H1 (cell line): Measurements from ENCODE around the gene GIT1. TPM values are rescaled to one million over a fixed set of nuclear protein-coding genes. Genes with fewer than 3 reads are reported as not detected.

Experiments
- CTCF ChIA-PET: fragments of 300-600 bp; sonication (Branson Sonifier 250); formaldehyde crosslinking; loops from one replicate; lab custom pipeline; 2021; ENCODE audit not compliant: partially characterized antibody; lab: Charles Lee
- POLR2A ChIA-PET: fragments of 300-600 bp; sonication (Branson Sonifier 250); formaldehyde crosslinking; loops from one replicate; lab custom pipeline; 2021; ENCODE audit warnings: inconsistent platforms; ENCODE audit not compliant: partially characterized antibody; lab: Charles Lee
- DNase-seq, 2 experiments: peaks; one replicate each; pipeline versions ENCODE4 v3.0.0 to v3.0.0-alpha.2; 2010 to 2022; ENCODE audit warnings: low spot score in 2 of 2, low read depth in 1 of 2, mixed read lengths in 1 of 2
- FAIRE-seq: peaks from 2 replicates; lab custom pipeline; 2011; peaks lifted over from hg19 to GRCh38; lab: Jason Lieb, UNC
- H2AFZ ChIP-seq: 2 replicates; pipeline ENCODE4 v1.8.1; 2012; ENCODE audit warnings: low read length, inconsistent platforms
- H2AK5ac ChIP-seq: 2 replicates; pipeline ENCODE4 v1.6.1; 2013; ENCODE audit warnings: low read depth, low read length
- H2BK120ac ChIP-seq: replicated peaks from 2 replicates; pipeline ENCODE3; 2013; ENCODE audit warnings: low read depth, low read length, inconsistent platforms
- H2BK12ac ChIP-seq: 2 replicates; pipeline ENCODE4 v1.6.1; 2013; ENCODE audit warnings: low read depth, low read length
- H2BK15ac ChIP-seq: 2 replicates; pipeline ENCODE4 v1.6.1; 2013; ENCODE audit warnings: low read length
- H2BK20ac ChIP-seq: 2 replicates; pipeline ENCODE4 v1.6.1; 2013; ENCODE audit warnings: low read length
- H2BK5ac ChIP-seq: 2 replicates; pipeline ENCODE4 v1.6.1; 2013; ENCODE audit warnings: low read depth, low read length
- H3K14ac ChIP-seq: 2 replicates; pipeline ENCODE4 v1.6.1; 2013; ENCODE audit warnings: inconsistent platforms; ENCODE audit not compliant: insufficient read length
- H3K18ac ChIP-seq: 2 replicates; pipeline ENCODE4 v1.6.1; 2013; ENCODE audit warnings: low read length; ENCODE audit errors: extremely low read depth
- H3K23ac ChIP-seq: 2 replicates; pipeline ENCODE4 v1.6.1; 2013; ENCODE audit warnings: inconsistent platforms; ENCODE audit not compliant: insufficient read length
- H3K23me2 ChIP-seq: 2 replicates; pipeline ENCODE4 v1.6.1; 2013; ENCODE audit warnings: low read depth, low read length
- H3K27ac ChIP-seq: 2 replicates; pipeline ENCODE4 v1.6.1; 2011; ENCODE audit warnings: low read depth, low read length, inconsistent platforms
- H3K27me3 ChIP-seq, 4 experiments: replicated peaks in 1 of 4; 1 replicate in 1 of 4; 2 replicates in 3 of 4; pipeline versions ENCODE4 v1.6.1 to v1.8.1; 2011 to 2013; ENCODE audit warnings: low read length in 3 of 4, mild to moderate bottlenecking in 3 of 4, inconsistent platforms in 2 of 4, mixed read lengths in 2 of 4, moderate library complexity in 1 of 4; ENCODE audit not compliant: control insufficient read depth in 3 of 4, insufficient read depth in 3 of 4; ENCODE audit errors: extremely low read depth in 1 of 4
- H3K36me3 ChIP-seq, 4 experiments: 2 replicates each; pipeline versions ENCODE4 v1.6.1 to v1.8.1; 2011 to 2013; ENCODE audit warnings: mild to moderate bottlenecking in 4 of 4, low read length in 3 of 4, moderate library complexity in 2 of 4, control low read depth in 1 of 4, inconsistent platforms in 1 of 4; ENCODE audit not compliant: insufficient read depth in 4 of 4, control insufficient read depth in 2 of 4
- H3K4ac ChIP-seq: replicated peaks from 2 replicates; pipeline ENCODE3; 2013; ENCODE audit warnings: low read length, low read depth, mixed read lengths, inconsistent platforms; ENCODE audit not compliant: insufficient read length
- H3K4me1 ChIP-seq, 4 experiments: replicated peaks in 1 of 4; 1 replicate in 1 of 4; 2 replicates in 3 of 4; pipeline versions ENCODE4 v1.6.1 to v1.8.1; 2011 to 2013; ENCODE audit warnings: low read length in 3 of 4, inconsistent platforms in 2 of 4, mixed read lengths in 1 of 4; ENCODE audit not compliant: insufficient read depth in 4 of 4, control insufficient read depth in 3 of 4
- H3K4me2 ChIP-seq, 2 experiments: 2 replicates each; pipeline versions ENCODE4 v1.6.1 to v1.8.1; 2011 to 2013; ENCODE audit warnings: low read depth in 2 of 2, low read length in 2 of 2, control low read depth in 1 of 2, inconsistent platforms in 1 of 2, mild to moderate bottlenecking in 1 of 2; ENCODE audit not compliant: insufficient read depth in 1 of 2
- H3K4me3 ChIP-seq, 4 experiments: fragments of 200-600, 300-600 bp in 1 of 4; sonication (generic), shearing (Covaris generic), sonication (Bioruptor Twin) in 1 of 4; 2 replicates each; pipeline versions ENCODE4 v1.5.1 to v1.8.1; 2011 to 2016; ENCODE audit warnings: low read length in 4 of 4, low read depth in 3 of 4, control low read depth in 2 of 4, inconsistent platforms in 2 of 4, mild to moderate bottlenecking in 2 of 4, mixed read lengths in 1 of 4, moderate library complexity in 1 of 4; ENCODE audit not compliant: insufficient read depth in 2 of 4; ENCODE audit errors: extremely low read depth in 1 of 4
- H3K56ac ChIP-seq: replicated peaks from 2 replicates; pipeline ENCODE3; 2013; ENCODE audit warnings: low read depth, mild to moderate bottlenecking, mixed read lengths, low read length, inconsistent platforms; ENCODE audit not compliant: insufficient read length
- H3K79me1 ChIP-seq: 2 replicates; pipeline ENCODE4 v1.6.1; 2013; ENCODE audit warnings: low read depth, low read length, control low read depth
- H3K79me2 ChIP-seq, 2 experiments: 2 replicates each; pipeline versions ENCODE4 v1.6.1 to v1.8.1; 2012 to 2013; ENCODE audit warnings: low read length in 2 of 2, mild to moderate bottlenecking in 2 of 2, inconsistent platforms in 1 of 2; ENCODE audit not compliant: insufficient read depth in 2 of 2, control insufficient read depth in 1 of 2
- H3K9ac ChIP-seq, 4 experiments: replicated peaks in 1 of 4; 1 replicate in 1 of 4; 2 replicates in 3 of 4; pipeline versions ENCODE4 v1.6.1 to v1.8.1; 2011 to 2013; ENCODE audit warnings: low read depth in 3 of 4, low read length in 3 of 4, control low read depth in 2 of 4, mild to moderate bottlenecking in 2 of 4, moderate library complexity in 2 of 4, inconsistent platforms in 1 of 4; ENCODE audit errors: extremely low read depth in 1 of 4
- H3K9me3 ChIP-seq, 2 experiments: 2 replicates each; pipeline versions ENCODE4 v1.6.1 to v1.8.1; 2012 to 2013; ENCODE audit warnings: mild to moderate bottlenecking in 2 of 2, moderate library complexity in 2 of 2, control low read depth in 1 of 2, inconsistent platforms in 1 of 2, low read depth in 1 of 2, low read length in 1 of 2, mixed read lengths in 1 of 2; ENCODE audit not compliant: insufficient read depth in 2 of 2
- H4K20me1 ChIP-seq, 2 experiments: replicated peaks in 1 of 2; 2 replicates each; pipeline versions ENCODE3 to v1.8.1; 2011 to 2013; ENCODE audit warnings: inconsistent platforms in 2 of 2, low read length in 2 of 2, mild to moderate bottlenecking in 1 of 2; ENCODE audit not compliant: insufficient read depth in 2 of 2, control insufficient read depth in 1 of 2
- H4K5ac ChIP-seq: 2 replicates; pipeline ENCODE4 v1.6.1; 2013; ENCODE audit warnings: low read length, low read depth, mixed read lengths, inconsistent platforms; ENCODE audit not compliant: insufficient read length
- H4K8ac ChIP-seq: 2 replicates; pipeline ENCODE4 v1.8.0; 2013; ENCODE audit warnings: mild to moderate bottlenecking, moderate library complexity, low read length, inconsistent platforms; ENCODE audit not compliant: insufficient read depth; ENCODE audit errors: extremely low read depth
- H4K91ac ChIP-seq: replicated peaks from 2 replicates; pipeline ENCODE3; 2013; ENCODE audit warnings: low read length, mixed read lengths, inconsistent platforms; ENCODE audit not compliant: insufficient read length
- ATF2 ChIP-seq: IDR thresholded peaks from 2 replicates; pipeline ENCODE4 v1.6.1; 2012; ENCODE audit warnings: low read length, inconsistent platforms
- CTBP2 ChIP-seq: IDR thresholded peaks from 2 replicates; pipeline ENCODE4 v1.7.0; 2011; ENCODE audit warnings: borderline replicate concordance, mild to moderate bottlenecking, moderate library complexity, mixed read lengths, low read length; ENCODE audit not compliant: insufficient read depth, insufficient read length
- WGBS, 2 experiments: shearing (Covaris generic) in 1 of 2; methylation state at CpG; one replicate each; pipeline versions ENCODE4 v1.1.6 to v1.1.7; 2013 to 2015; ENCODE audit warnings: low lambda C conversion rate in 2 of 2, mixed read lengths in 2 of 2, inconsistent platforms in 1 of 2, low coverage in 1 of 2, missing lambda C conversion rate in 1 of 2; ENCODE audit not compliant: insufficient replicate concordance in 2 of 2, insufficient coverage in 1 of 2, insufficient read length in 1 of 2; ENCODE audit errors: extremely low coverage in 1 of 2, missing lambda C conversion rate in 1 of 2; 5-methylcytosine and 5-hydroxymethylcytosine counted together
- polyA plus RNA-seq, 7 experiments: library from polyadenylated mRNA; depleted of rRNA in 3 of 7; stranded (reverse) in 5 of 7; unstranded in 2 of 7; fragments of >200 nt in 5 of 7; fragments of 200-250 nt in 2 of 7; gene quantifications; 1 replicate in 5 of 7; 2 replicates in 1 of 7; 4 replicates in 1 of 7; pipeline versions ENCODE4 v1.2.1 to v1.2.3, GENCODE V29; 2011 to 2013; ENCODE audit warnings: missing spikeins in 2 of 7, mixed read lengths in 2 of 7
- total RNA-seq: library from RNA; stranded (reverse); fragmentation: NEBNext Ultra II Directional; extraction: Animal tissue kit (Norgen Biotek cat#: 25700); gene quantifications from 2 replicates; pipeline ENCODE4 v1.2.1, GENCODE V29; 2021

GIT1 gene
- total and polyA plus RNA-seq, 2 of the 8 experiments (the other 6 are each of a cell fraction or from before 2014, with no cell fraction given), result 62.4 to 63.0 TPM

- Histone ChIP-seq H3K36me3 (no peaks in the 10 kb centered on the region), H3K4ac (peak overlapping the region; percentile 91), H4K91ac (peak overlapping the region; percentile 97), H3K9me3 (no peaks in the 10 kb centered on the region), H3K56ac (peak overlapping the region; percentile 42), H2BK120ac (peak overlapping the region; percentile 34), H3K27ac (no peak overlapping the region), H4K5ac (peak overlapping the region; percentile 23), H3K4me1 (peaks cover 10 to 40% (median 27%) of the 10 kb centered on the region in 4 experiments), H3K79me1 (peaks cover 9% of the 10 kb centered on the region), H3K79me2 (peaks cover 0 to 45% of the 10 kb centered on the region in 2 experiments; a peak in 2 of 4 replicates), H3K23ac (peak overlapping the region; percentile 72), H3K18ac (peak overlapping the region; percentile 97), H3K14ac (peak overlapping the region; percentile 0), H4K20me1 (peaks cover 0 to 20% of the 10 kb centered on the region in 2 experiments), H2AFZ (no peak overlapping the region), H2BK20ac (peak overlapping the region; percentile 90), H3K4me3 (peak overlapping the region in 2 of 4 experiments; percentile 5 to 20; a peak in 3 of 8 replicates), H4K8ac (peak overlapping the region; percentile 54), H3K4me2 (peak overlapping the region; percentile 57 to 75), H2BK15ac (peak overlapping the region; percentile 98), H3K9ac (peak overlapping the region in 2 of 4 experiments; percentile 2 to 4; a peak in 1 of 7 replicates), H2BK5ac (peak overlapping the region; percentile 93), H2AK5ac (peak overlapping the region; percentile 85), H3K27me3 (no peaks in the 10 kb centered on the region), H2BK12ac (peak overlapping the region; percentile 98; the same call in 1 of the 2 replicates), H3K23me2 (peaks cover 8% of the 10 kb centered on the region)
- DNase-seq (peak in 1 of 2 experiments; percentile 54), FAIRE-seq (no peak)
- ChIA-PET CTCF (interaction anchor here (0.6 to 8.1 kb wide), 12 partner anchors 11 to 744 kb away, joined by 3 to 74 read pairs (median 4); no protein-coding TSS in a partner anchor), POLR2A (interaction anchor here (0.7 to 1.5 kb wide), 8 partner anchors 9 to 25 kb away, joined by 3 to 4 read pairs (median 3); partner anchors contain the start of gene GIT1)
- TF ChIP-seq ATF2, result no peak
- TF ChIP-seq CTBP2, result peak; percentile 57
- WGBS, 2 experiments, result 57% methylated on average over 13 of the region's 13 CpGs; no CpG with 5 or more reads in 1 of the 2 experiments
Observed at GRCh38 chr17:29597361-29598172, 8.1 kb upstream of the GIT1 start.
